ENCODE data around the gene ENKUR.

ENKUR gene

GRCh38 chr10:24993237-24993958 lies 22.6 kb downstream of the ENKUR start:
- POLR2A ChIA-PET (ENCODE audit: low non-redundant PET): no interaction called here
- DNase-seq (ENCODE audit: low spot score): no peak
- no peak for TF ChIP-seq CTCF (conservative IDR thresholded peaks at IDR 0.05; ENCODE audit: low read depth)
- CTCF ChIA-PET: interaction anchor here (1.4 kb wide), 1 partner anchor 350 kb away, joined by 3 read pairs; no protein-coding TSS in a partner anchor
- no peak overlapping the region for H3K27ac ChIP-seq

DNA sequence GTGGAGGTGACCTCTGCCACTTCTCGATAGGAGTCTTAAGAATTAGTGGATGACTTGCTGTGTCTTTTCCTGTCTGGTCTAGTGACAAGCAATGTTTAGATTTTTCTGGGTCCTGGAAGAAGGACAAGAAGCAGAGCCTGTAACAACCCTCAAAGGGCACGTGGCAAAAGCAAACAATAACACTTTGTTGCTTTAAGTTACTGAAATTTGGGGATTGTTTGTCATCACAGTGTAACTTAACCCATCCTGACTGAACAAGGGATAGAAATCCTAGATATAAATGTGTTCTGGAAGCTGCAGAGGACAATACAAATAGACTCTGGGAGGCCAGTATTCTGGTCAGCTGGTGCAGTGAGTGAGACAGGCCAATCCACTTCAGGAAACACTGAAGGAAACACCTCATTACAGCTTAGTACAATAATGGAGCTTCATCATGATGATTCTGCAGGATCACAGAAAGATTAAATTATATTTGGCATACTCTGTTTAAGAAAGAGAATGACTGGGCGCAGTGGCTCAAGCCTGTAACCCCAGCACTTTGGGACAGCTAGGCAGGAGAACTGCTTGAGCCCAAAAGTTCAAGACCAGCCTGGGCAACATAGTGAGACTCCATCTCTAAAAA lies 23.3 kb downstream of the ENKUR start:
- TF ChIP-seq CTCF (conservative IDR thresholded peaks at IDR 0.05; ENCODE audit: low read depth): no peak
- POLR2A ChIA-PET (ENCODE audit: low non-redundant PET): no interaction called here
- H3K27ac ChIP-seq: no peak overlapping the region
- DNase-seq (ENCODE audit: low spot score): no peak
- CTCF ChIA-PET: interaction anchor here (1.4 kb wide), 1 partner anchor 349 kb away, joined by 3 read pairs; no protein-coding TSS in a partner anchor

GRCh38 chr10:24991298-24991697 lies 24.7 kb downstream of the ENKUR start:
- DNase-seq (ENCODE audit: low spot score): no peak
- POLR2A ChIA-PET (ENCODE audit: low non-redundant PET): no interaction called here
- no peak for TF ChIP-seq CTCF (conservative IDR thresholded peaks at IDR 0.05; ENCODE audit: low read depth)
- H3K27ac ChIP-seq: no peak overlapping the region
- CTCF ChIA-PET: no interaction called here

DNA sequence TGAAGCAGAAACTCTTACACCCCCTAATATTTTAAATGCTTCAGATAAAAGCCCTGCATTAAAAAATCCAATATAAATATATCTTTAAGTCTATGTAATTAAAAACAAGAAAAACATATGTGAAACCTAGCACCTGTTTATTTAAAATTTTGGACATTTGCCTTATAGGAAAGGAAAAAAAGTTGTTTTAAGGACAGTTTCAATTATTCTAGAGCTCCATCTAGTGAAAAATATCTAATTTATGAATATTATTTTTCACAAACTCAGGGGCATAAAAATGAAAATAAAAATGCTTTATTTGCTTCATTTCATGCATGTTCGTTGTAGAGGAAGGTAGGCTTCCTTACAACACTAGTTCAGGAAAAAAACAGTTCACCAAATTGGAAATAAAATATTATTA lies 26.1 kb downstream of the ENKUR start:
- ChIA-PET POLR2A (ENCODE audit: low non-redundant PET) (no interaction called here), CTCF (interaction anchor here (0.6 to 1.4 kb wide), 9 partner anchors 24 to 1486 kb away, joined by 3 to 6 read pairs (median 3); no protein-coding TSS in a partner anchor)
- DNase-seq (ENCODE audit: low spot score): no peak
- no peak overlapping the region for H3K27ac ChIP-seq
- peak; percentile 27; the same call in 1 of the 2 replicates for TF ChIP-seq CTCF (conservative IDR thresholded peaks at IDR 0.05; ENCODE audit: low read depth)

- ChIA-PET POLR2A (ENCODE audit: low non-redundant PET) (no interaction called here), CTCF (interaction anchor here (0.6 to 1.4 kb wide), 6 partner anchors 24 to 1487 kb away, joined by 3 to 5 read pairs (median 4); no protein-coding TSS in a partner anchor)
- H3K27ac ChIP-seq: no peak overlapping the region
- no peak for TF ChIP-seq CTCF (conservative IDR thresholded peaks at IDR 0.05; ENCODE audit: low read depth)
- no peak for DNase-seq (ENCODE audit: low spot score)
Measured at GRCh38 chr10:24988831-24989640, 26.9 kb downstream of the ENKUR start.

DNA sequence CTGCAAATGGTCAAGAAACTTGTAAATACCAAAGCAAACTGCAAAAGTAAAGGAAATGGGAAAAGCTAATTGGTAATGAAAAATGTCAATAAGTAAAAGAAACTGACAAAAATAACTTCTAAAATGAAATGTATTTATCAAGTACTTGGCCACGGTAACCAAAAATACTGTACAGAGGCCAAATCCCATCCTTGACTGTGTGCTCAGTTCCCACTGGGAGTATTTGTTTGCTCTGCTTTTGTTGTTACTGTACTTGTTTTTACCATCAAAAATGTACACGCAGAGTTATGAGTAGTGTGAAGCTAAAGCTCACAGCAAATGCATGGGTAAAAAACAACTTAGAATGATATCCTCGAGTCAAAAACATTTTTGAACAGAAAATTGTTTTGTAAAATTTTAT lies 31.1 kb downstream of the ENKUR start:
- TF ChIP-seq CTCF (conservative IDR thresholded peaks at IDR 0.05; ENCODE audit: low read depth): no peak
- H3K27ac ChIP-seq: no peak overlapping the region
- CTCF ChIA-PET: no interaction called here
- no peak for DNase-seq (ENCODE audit: low spot score)
- POLR2A ChIA-PET (ENCODE audit: low non-redundant PET): no interaction called here

Measured in RWPE1 (cell line).